Suprapubic skin (tissue), 4 donors: ENCODE results near the gene AKT1. TPM values are rescaled to one million over a fixed set of nuclear protein-coding genes. Genes with fewer than 3 reads are reported as not detected.

Experiments
- DNase-seq, 2 donors: peaks; one replicate each; pipeline ENCODE4 v3.0.0-alpha.2; 2019; ENCODE audit warnings: low spot score in 2 of 2
- H3K27ac ChIP-seq: fragments of 200-600 bp; sonication (generic); one replicate; pipeline ENCODE4 v1.5.1; 2019
- H3K27me3 ChIP-seq: fragments of 200-600 bp; sonication (generic); one replicate; pipeline ENCODE4 v1.5.1; 2019
- H3K36me3 ChIP-seq: fragments of 200-600 bp; sonication (generic); one replicate; pipeline ENCODE4 v1.5.1; 2019
- H3K4me1 ChIP-seq: fragments of 200-600 bp; sonication (generic); one replicate; pipeline ENCODE4 v1.5.1; 2019
- H3K4me3 ChIP-seq: fragments of 200-600 bp; sonication (generic); one replicate; pipeline ENCODE4 v1.5.1; 2019; ENCODE audit warnings: mild to moderate bottlenecking
- H3K9me3 ChIP-seq: fragments of 200-600 bp; sonication (generic); one replicate; pipeline ENCODE4 v1.5.1; 2019
- EP300 ChIP-seq: sonication (generic); formaldehyde crosslinking; IDR thresholded peaks from one replicate; pipeline ENCODE4 v1.6.1; 2017; ENCODE audit warnings: antibody characterized with exemption
- POLR2A ChIP-seq, 2 donors: fragments of 450-650 bp; IDR thresholded peaks; one replicate each; pipeline ENCODE4 v1.6.1; 2017; ENCODE audit warnings: antibody characterized with exemption in 2 of 2, mild to moderate bottlenecking in 2 of 2, moderate library complexity in 2 of 2
- POLR2AphosphoS5 ChIP-seq, 3 donors: sonication (generic); formaldehyde crosslinking; IDR thresholded peaks; one replicate each; pipeline ENCODE4 v1.6.1; 2017; ENCODE audit warnings: antibody characterized with exemption in 3 of 3
- WGBS: methylation state at CpG from one replicate; pipeline ENCODE4 v1.1.5; 2018; 5-methylcytosine and 5-hydroxymethylcytosine counted together
- total RNA-seq, 4 donors: library from RNA; depleted of rRNA; stranded (reverse); fragments of >200 nt; gene quantifications; one replicate each; pipeline ENCODE4 v1.1.0, GENCODE V29; 2016
- TF ChIP-seq, protein P1 (sequence below), 2 donors: fragments of 200-600 bp in 1 of 2; fragments of 450-650 bp in 1 of 2; sonication (generic) in 1 of 2; IDR thresholded peaks; one replicate each; pipeline ENCODE4 v1.5.1; 2016 to 2019; ENCODE audit warnings: antibody characterized with exemption in 2 of 2, mild to moderate bottlenecking in 1 of 2, moderate library complexity in 1 of 2

Gene AKT1
- total RNA-seq, 4 donors from 2014 or later = 63.1 to 77.6 (median 70.4) TPM

DNA sequence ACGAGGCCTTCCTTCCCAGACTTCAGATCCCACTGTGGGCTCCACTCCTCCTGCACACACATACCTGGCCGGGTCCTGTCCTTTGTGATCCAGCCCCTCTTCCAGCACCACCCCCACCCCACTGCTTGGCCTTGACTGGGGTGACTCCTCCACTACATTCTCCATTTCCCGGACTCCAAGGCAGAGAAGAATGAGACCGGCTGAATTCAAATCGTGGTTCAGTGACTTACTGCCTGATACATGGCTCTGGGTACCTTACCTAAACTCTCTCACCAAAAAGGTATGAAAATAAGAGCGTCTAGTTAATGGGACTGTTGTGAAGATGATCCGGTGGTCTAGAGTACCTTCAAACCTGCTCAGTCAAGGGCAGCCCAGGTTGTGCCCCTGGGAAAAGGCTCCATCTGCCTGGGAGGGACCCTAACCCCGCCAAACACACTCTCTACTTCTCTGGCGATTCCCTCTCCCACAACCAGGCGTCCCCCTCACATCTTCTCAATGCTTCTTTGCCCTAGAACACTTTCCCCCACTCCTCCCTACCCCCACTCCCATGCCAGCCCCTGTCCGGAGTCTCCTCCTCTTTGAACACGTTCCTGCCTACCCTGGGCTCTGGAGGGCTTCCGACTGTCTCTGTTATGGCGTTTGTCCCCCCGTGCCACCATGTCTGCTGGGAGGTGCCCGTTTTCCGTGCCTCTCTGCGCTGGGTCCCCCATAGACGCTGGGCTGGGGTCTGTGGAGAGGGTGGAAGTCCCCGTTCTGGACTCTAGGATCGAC, 3.9 kb upstream of the AKT1 start:
- Histone ChIP-seq H3K9me3 (no peaks in the 10 kb centered on the region), H3K4me1 (peaks cover 54% of the 10 kb centered on the region), H3K27me3 (no peaks in the 10 kb centered on the region), H3K36me3 (no peaks in the 10 kb centered on the region), H3K27ac (peak overlapping the region; percentile 91), H3K4me3 (peak overlapping the region; percentile 81)
- TF ChIP-seq, protein P1, sequence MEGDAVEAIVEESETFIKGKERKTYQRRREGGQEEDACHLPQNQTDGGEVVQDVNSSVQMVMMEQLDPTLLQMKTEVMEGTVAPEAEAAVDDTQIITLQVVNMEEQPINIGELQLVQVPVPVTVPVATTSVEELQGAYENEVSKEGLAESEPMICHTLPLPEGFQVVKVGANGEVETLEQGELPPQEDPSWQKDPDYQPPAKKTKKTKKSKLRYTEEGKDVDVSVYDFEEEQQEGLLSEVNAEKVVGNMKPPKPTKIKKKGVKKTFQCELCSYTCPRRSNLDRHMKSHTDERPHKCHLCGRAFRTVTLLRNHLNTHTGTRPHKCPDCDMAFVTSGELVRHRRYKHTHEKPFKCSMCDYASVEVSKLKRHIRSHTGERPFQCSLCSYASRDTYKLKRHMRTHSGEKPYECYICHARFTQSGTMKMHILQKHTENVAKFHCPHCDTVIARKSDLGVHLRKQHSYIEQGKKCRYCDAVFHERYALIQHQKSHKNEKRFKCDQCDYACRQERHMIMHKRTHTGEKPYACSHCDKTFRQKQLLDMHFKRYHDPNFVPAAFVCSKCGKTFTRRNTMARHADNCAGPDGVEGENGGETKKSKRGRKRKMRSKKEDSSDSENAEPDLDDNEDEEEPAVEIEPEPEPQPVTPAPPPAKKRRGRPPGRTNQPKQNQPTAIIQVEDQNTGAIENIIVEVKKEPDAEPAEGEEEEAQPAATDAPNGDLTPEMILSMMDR (IDR thresholded peaks at IDR 0.05) = no peak
- TF ChIP-seq EP300 (no peak), POLR2AphosphoS5 (IDR thresholded peaks at IDR 0.05) (no peak), POLR2A (IDR thresholded peaks at IDR 0.05) (no peak)
- DNase-seq = no peak
- 37% methylated on average over 21 of the region's 21 CpGs for WGBS

DNA sequence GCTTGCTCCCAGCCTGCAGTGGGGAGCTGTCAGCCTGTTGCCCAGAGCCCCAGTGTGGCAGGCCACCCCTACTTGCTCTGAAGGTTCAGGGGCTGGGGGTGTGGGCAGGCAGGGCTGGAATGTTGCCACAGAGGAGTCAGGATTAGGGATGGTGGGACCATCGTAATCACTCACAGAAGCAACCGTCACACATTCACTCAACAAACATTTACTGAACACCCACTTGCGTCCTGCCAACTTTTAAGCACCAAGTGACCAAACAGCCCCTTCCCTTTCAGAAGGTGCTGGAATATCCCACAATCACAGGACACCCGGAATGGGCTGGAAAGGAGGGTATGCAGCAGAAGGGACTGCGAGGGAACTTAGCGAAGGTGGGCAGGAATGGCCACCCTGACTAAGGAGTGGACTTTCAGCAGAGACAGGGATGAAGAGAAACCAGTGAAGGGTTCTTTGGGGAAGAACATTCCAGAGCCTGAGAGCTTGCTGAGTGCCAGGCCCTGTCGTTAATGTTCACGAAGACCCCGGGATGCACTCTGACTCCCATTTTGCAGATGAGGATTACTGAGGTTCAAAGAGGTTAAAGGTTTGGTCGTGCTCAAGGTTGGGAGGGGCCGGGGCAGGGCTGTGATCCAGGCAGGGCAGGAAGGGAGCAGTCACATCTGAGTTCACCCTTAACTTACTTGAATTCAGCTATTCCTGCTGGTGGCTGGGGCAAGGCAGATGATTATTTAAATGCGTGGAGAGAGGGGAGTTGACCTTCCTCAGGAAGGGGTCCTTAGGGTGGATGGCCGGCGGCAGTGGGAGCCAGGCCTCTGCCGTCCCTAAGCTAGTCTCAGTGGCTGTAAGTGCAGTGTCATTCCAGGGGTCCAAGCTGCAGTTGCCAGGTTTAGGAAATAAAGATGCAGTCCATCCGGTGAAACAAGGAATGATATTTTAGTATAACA, 3.0 kb upstream of the AKT1 start:
- no peak for TF ChIP-seq POLR2A (IDR thresholded peaks at IDR 0.05)
- no peak for DNase-seq
- Histone ChIP-seq H3K4me3 (no peak overlapping the region), H3K4me1 (peaks cover 62% of the 10 kb centered on the region), H3K36me3 (no peaks in the 10 kb centered on the region), H3K27ac (peak overlapping the region; percentile 91), H3K27me3 (no peaks in the 10 kb centered on the region), H3K9me3 (no peaks in the 10 kb centered on the region)
- WGBS = 76% methylated on average over 14 of the region's 16 CpGs

DNA sequence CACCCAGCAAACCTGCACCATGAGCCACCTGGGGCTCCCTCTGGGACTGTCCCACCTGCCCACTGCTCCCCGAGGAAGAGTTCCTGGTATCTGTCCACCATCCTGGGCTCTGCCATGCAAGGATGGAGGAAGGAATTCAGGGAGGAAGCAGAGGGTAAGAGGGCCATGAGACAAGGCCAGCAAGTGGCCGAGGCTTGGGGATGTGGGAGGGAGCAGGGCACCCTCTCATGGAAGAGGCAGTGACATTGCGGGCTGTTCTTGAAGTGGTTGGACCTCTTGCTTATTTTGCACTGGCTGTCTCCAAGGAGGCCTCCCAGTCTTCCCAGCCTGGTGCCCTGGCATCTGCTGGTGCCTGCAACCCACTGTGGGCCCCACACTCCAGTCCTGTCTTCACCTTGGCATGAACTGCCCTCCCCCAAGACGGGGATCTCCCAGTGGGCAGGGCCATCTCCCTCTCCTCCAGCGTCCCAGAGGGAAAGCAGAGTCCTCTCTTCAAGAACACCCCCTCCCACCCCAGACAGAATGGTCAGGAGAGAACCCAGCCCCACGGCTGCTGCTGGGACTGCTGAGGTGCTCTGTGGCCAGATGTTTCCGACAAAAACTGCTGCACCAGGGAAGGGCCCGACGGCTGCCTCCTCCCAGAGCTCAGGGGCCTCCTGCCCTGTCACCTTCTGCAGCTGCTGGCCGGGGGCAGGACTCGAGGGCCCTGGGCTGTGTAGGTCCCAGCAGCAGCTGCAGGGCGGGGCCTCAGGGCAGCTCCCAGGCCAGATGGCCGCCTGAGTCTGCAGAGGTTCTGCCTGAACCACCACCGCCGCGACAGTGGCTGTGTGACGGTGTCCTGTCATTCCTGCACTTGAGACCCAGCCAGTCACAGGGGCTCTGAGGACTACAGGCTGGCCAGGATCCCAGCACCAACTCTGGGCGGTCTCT, 1.8 kb upstream of the AKT1 start:
- Histone ChIP-seq H3K9me3 (no peaks in the 10 kb centered on the region), H3K4me3 (no peak overlapping the region), H3K27me3 (no peaks in the 10 kb centered on the region), H3K27ac (no peak overlapping the region), H3K36me3 (no peaks in the 10 kb centered on the region), H3K4me1 (peaks cover 71% of the 10 kb centered on the region)
- WGBS = 46% methylated on average over 4 of the region's 18 CpGs
- DNase-seq = no peak
- TF ChIP-seq, protein P1 (IDR thresholded peaks at IDR 0.05) = no peak
- TF ChIP-seq POLR2AphosphoS5 (IDR thresholded peaks at IDR 0.05) (no peak), POLR2A (IDR thresholded peaks at IDR 0.05) (no peak), EP300 (no peak)

DNA sequence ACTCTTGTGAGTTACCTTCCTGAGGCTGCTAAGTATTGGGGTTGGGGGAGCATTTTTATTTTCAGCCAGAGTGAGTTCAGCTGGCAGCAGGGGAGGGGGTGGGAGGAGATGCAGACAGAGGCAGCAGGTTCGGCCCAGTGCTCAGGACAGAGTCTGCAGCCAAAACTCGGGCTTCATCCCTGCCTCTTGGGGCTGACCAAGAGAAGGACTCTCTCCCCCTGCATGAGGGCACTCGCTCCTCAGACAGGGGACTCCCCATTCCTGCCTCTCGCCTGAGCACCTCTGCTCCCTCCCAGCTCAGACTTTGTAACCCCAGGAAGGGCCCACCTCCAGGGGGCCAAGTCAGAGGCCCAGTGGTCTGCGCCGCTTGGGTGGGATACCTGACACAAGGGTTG, 1.1 kb upstream of the AKT1 start:
- 90% methylated on average over 4 of the region's 6 CpGs for WGBS
- peaks cover 71% of the 10 kb centered on the region for H3K4me1 ChIP-seq
- H3K9me3 ChIP-seq = no peaks in the 10 kb centered on the region
- DNase-seq = no peak
- H3K36me3 ChIP-seq = peaks cover 3% of the 10 kb centered on the region
- no peaks in the 10 kb centered on the region for H3K27me3 ChIP-seq
- TF ChIP-seq, protein P1 (IDR thresholded peaks at IDR 0.05) = no peak
- no peak for TF ChIP-seq EP300
- TF ChIP-seq POLR2AphosphoS5 (IDR thresholded peaks at IDR 0.05) = no peak
- H3K27ac ChIP-seq = no peak overlapping the region
- no peak overlapping the region for H3K4me3 ChIP-seq
